HEK293 (cell line): Measurements from ENCODE around the gene MARCHF9.

Experiments used
- CTCF ChIA-PET: fragments of 350-600 bp; formaldehyde crosslinking; extraction: SDS; loops from one replicate; lab custom pipeline; 2021; ENCODE audit warnings: antibody characterized with exemption; lab: Yijun Ruan, JAX
- POLR2A ChIA-PET: fragments of 300-600 bp; formaldehyde crosslinking; extraction: SDS; loops from one replicate; lab custom pipeline; 2020; ENCODE audit warnings: antibody characterized with exemption, inconsistent platforms; lab: Yijun Ruan, JAX
- H3K27ac ChIP-seq: fragments of 200-500 bp; sonication (Bioruptor generic); 2 replicates; pipeline ENCODE4 v1.5.1; 2014; ENCODE audit warnings: low read depth, low read length, control low read depth, inconsistent platforms; ENCODE audit errors: extremely low read depth
- H3K36me3 ChIP-seq, 2 experiments: fragments of 200-500 bp in 1 of 2; sonication (Bioruptor generic) in 1 of 2; 1 replicate in 1 of 2; 2 replicates in 1 of 2; pipeline ENCODE4 v1.5.1; 2014 to 2017; ENCODE audit warnings: inconsistent platforms in 2 of 2, low read length in 2 of 2; ENCODE audit not compliant: control insufficient read depth in 2 of 2, insufficient read depth in 1 of 2
- H3K4me1 ChIP-seq: fragments of 200-500 bp; sonication (Bioruptor generic); 2 replicates; pipeline ENCODE4 v1.5.1; 2014; ENCODE audit warnings: mild to moderate bottlenecking, low read length, inconsistent platforms; ENCODE audit not compliant: control insufficient read depth, insufficient read depth
- H3K4me3 ChIP-seq: 2 replicates; pipeline ENCODE4 v1.5.1; 2011; ENCODE audit warnings: low read depth, mild to moderate bottlenecking, control low read depth, low read length, moderate library complexity
- H3K9me3 ChIP-seq: fragments of 200-500 bp; sonication (Bioruptor generic); 2 replicates; pipeline ENCODE4 v1.5.1; 2014; ENCODE audit warnings: low read depth, low read length, inconsistent platforms; ENCODE audit not compliant: control insufficient read depth, insufficient read depth
- ELK4 ChIP-seq: IDR thresholded peaks from 2 replicates; pipeline ENCODE4 v1.6.1; 2011; ENCODE audit warnings: mild to moderate bottlenecking, low read depth, low read length, borderline replicate concordance
- KLF17 ChIP-seq: fragments of 450-650 bp; formaldehyde crosslinking; IDR thresholded peaks from 2 replicates; pipeline ENCODE4 v1.5.1; 2016; ENCODE audit warnings: missing biosample characterization, missing genetic modification characterization
- SCRT2 ChIP-seq: fragments of 450-650 bp; formaldehyde crosslinking; IDR thresholded peaks from 2 replicates; pipeline ENCODE4 v1.5.1; 2016; ENCODE audit warnings: missing biosample characterization, missing genetic modification characterization
- WT1 ChIP-seq: fragments of 450-650 bp; formaldehyde crosslinking; IDR thresholded peaks from 2 replicates; pipeline ENCODE4 v1.5.1; 2016; ENCODE audit warnings: missing biosample characterization, missing genetic modification characterization
- ZBTB21 ChIP-seq: fragments of 450-650 bp; formaldehyde crosslinking; IDR thresholded peaks from 2 replicates; pipeline ENCODE4 v1.5.1; 2017; ENCODE audit warnings: missing biosample characterization, missing genetic modification characterization
- ZNF140 ChIP-seq: fragments of 450-650 bp; formaldehyde crosslinking; IDR thresholded peaks from 2 replicates; pipeline ENCODE4 v1.5.1; 2016; ENCODE audit warnings: missing biosample characterization, missing genetic modification characterization
- ZNF202 ChIP-seq: fragments of 450-650 bp; formaldehyde crosslinking; IDR thresholded peaks from 2 replicates; pipeline ENCODE4 v1.5.1; 2016; ENCODE audit warnings: missing biosample characterization, missing genetic modification characterization, borderline replicate concordance
- ZNF23 ChIP-seq: fragments of 450-650 bp; formaldehyde crosslinking; IDR thresholded peaks from 2 replicates; pipeline ENCODE4 v1.5.1; 2016; ENCODE audit warnings: missing biosample characterization, missing genetic modification characterization, borderline replicate concordance
- ZNF24 ChIP-seq: fragments of 450-650 bp; formaldehyde crosslinking; IDR thresholded peaks from 2 replicates; pipeline ENCODE4 v1.5.1; 2016; ENCODE audit warnings: missing biosample characterization, missing genetic modification characterization
- ZNF341 ChIP-seq: fragments of 450-650 bp; formaldehyde crosslinking; IDR thresholded peaks from 2 replicates; pipeline ENCODE4; 2016; ENCODE audit warnings: low read depth, missing biosample characterization, missing genetic modification characterization
- ZNF366 ChIP-seq: fragments of 450-650 bp; formaldehyde crosslinking; conservative IDR thresholded peaks from 2 replicates; pipeline ENCODE4 v1.5.1; 2016; ENCODE audit warnings: missing biosample characterization, missing genetic modification characterization
- ZNF548 ChIP-seq: fragments of 450-650 bp; formaldehyde crosslinking; IDR thresholded peaks from 2 replicates; pipeline ENCODE4 v1.5.1; 2016; ENCODE audit warnings: missing biosample characterization, missing genetic modification characterization
- ZNF600 ChIP-seq: fragments of 450-650 bp; formaldehyde crosslinking; IDR thresholded peaks from 2 replicates; pipeline ENCODE4 v1.5.1; 2016; ENCODE audit warnings: missing biosample characterization, missing genetic modification characterization
- ZSCAN4 ChIP-seq: fragments of 450-650 bp; formaldehyde crosslinking; IDR thresholded peaks from 2 replicates; pipeline ENCODE4 v1.5.1; 2017; ENCODE audit warnings: missing biosample characterization, missing genetic modification characterization
- TF ChIP-seq, protein P1 (sequence below): fragments of 450-650 bp; formaldehyde crosslinking; IDR thresholded peaks from 2 replicates; pipeline ENCODE4 v1.5.1; 2016; ENCODE audit warnings: missing biosample characterization, missing genetic modification characterization

Gene MARCHF9

DNA sequence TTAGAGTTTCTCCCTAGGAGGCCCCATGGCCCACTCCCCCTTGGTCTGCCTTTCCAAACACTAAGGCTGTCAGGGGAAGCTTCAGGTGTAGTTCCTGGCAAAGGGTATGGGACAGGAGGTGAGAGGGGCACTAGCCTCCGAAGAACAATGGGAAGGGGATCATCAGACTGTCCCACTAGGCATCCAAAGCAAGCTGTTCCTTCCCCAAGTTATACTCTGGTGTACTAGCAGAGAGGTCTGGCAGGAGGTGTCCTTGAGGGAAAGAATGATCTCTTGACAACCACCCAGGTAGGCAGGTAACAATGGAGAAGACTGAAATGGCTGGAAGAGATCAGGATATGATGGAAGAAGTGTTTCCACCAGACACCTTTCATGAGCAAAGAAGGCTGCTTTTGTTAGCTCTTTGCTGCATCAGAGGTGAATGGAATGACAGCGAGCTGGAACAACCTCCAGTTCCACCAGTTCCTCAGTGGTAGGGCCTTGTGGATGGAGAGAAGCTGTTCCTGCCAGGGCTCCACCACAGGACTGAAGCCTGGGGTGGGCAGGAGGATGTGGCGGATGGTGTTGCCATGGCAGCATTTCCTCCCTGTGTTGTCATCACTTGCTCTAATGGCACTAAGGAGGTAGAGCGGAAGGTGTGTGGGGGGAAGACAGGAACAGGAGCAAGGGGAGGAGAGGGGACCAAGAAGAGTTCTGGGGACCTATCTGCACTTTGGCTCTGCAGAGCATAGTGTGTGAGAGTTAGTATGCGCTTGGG is 14.1 kb upstream of the MARCHF9 start (continued):
- TF ChIP-seq, protein P1, sequence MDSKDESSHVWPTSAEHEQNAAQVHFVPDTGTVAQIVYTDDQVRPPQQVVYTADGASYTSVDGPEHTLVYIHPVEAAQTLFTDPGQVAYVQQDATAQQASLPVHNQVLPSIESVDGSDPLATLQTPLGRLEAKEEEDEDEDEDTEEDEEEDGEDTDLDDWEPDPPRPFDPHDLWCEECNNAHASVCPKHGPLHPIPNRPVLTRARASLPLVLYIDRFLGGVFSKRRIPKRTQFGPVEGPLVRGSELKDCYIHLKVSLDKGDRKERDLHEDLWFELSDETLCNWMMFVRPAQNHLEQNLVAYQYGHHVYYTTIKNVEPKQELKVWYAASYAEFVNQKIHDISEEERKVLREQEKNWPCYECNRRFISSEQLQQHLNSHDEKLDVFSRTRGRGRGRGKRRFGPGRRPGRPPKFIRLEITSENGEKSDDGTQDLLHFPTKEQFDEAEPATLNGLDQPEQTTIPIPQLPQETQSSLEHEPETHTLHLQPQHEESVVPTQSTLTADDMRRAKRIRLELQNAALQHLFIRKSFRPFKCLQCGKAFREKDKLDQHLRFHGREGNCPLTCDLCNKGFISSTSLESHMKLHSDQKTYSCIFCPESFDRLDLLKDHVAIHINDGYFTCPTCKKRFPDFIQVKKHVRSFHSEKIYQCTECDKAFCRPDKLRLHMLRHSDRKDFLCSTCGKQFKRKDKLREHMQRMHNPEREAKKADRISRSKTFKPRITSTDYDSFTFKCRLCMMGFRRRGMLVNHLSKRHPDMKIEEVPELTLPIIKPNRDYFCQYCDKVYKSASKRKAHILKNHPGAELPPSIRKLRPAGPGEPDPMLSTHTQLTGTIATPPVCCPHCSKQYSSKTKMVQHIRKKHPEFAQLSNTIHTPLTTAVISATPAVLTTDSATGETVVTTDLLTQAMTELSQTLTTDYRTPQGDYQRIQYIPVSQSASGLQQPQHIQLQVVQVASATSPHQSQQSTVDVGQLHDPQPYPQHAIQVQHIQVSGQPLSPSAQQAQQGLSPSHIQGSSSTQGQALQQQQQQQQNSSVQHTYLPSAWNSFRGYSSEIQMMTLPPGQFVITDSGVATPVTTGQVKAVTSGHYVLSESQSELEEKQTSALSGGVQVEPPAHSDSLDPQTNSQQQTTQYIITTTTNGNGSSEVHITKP (tag by site-specific recombination) = 0 out of 2 replicates have a peak, but pooled peaks have one; percentile 41
- TF ChIP-seq ZNF366 = 0 out of 2 replicates have a peak, but pooled peaks have one; percentile 24
- TF ChIP-seq ZNF341 (tag by site-specific recombination) = peak; percentile 13; the same call in 1 of the 2 replicates
- TF ChIP-seq ELK4 = no peak
- no peak for TF ChIP-seq ZNF24 (tag by site-specific recombination)
- TF ChIP-seq KLF17 (tag by site-specific recombination) = no peak
- TF ChIP-seq ZNF202 (tag by site-specific recombination) = no peak
- TF ChIP-seq ZNF23 (tag by site-specific recombination) = no peak
- no peak for TF ChIP-seq ZBTB21 (tag by site-specific recombination)
- peak; percentile 50; the same call in 1 of the 2 replicates for TF ChIP-seq ZNF600
- no peak for TF ChIP-seq ZNF548 (tag by site-specific recombination)
- no peak for TF ChIP-seq ZNF140 (tag by site-specific recombination)
- no peak for TF ChIP-seq WT1 (tag by site-specific recombination)

- ChIA-PET CTCF (interaction anchor here (1.3 to 2.2 kb wide), 3 partner anchors 15 to 158 kb away, joined by 4 to 9 read pairs (median 6); no protein-coding TSS in a partner anchor), POLR2A (no interaction called here)
- Histone ChIP-seq H3K36me3 (peaks cover 0 to 7% of the 10 kb centered on the region in 2 experiments; a peak in 1 of 3 replicates), H3K9me3 (no peaks in the 10 kb centered on the region), H3K27ac (no peak overlapping the region), H3K4me1 (peaks cover 5% of the 10 kb centered on the region; the same call in 1 of the 2 replicates), H3K4me3 (no peak overlapping the region)
- TF ChIP-seq SCRT2 (tag by site-specific recombination) (0 out of 2 replicates have a peak, but pooled peaks have one; percentile 40), ZNF341 (tag by site-specific recombination) (no peak), ZSCAN4 (peak; percentile 80)
Observed at GRCh38 chr12:57741413-57741789, 13.5 kb upstream of the MARCHF9 start.
